HG02885 (cell line): ENCODE data around the gene PDCD7.
"Not testable (repeated sequence)": the region's sequence is repeated elsewhere in the genome, so short reads cannot be mapped to it uniquely, and the experiment has no call there.

Source experiments
- ATAC-seq: cut with Tn5 transposase; IDR thresholded peaks from one replicate; pipeline ENCODE4 v1.9.1; 2021; ENCODE audit warnings: mild to moderate bottlenecking; ENCODE audit not compliant: unreplicated experiment, poor library complexity

PDCD7 gene

DNA sequence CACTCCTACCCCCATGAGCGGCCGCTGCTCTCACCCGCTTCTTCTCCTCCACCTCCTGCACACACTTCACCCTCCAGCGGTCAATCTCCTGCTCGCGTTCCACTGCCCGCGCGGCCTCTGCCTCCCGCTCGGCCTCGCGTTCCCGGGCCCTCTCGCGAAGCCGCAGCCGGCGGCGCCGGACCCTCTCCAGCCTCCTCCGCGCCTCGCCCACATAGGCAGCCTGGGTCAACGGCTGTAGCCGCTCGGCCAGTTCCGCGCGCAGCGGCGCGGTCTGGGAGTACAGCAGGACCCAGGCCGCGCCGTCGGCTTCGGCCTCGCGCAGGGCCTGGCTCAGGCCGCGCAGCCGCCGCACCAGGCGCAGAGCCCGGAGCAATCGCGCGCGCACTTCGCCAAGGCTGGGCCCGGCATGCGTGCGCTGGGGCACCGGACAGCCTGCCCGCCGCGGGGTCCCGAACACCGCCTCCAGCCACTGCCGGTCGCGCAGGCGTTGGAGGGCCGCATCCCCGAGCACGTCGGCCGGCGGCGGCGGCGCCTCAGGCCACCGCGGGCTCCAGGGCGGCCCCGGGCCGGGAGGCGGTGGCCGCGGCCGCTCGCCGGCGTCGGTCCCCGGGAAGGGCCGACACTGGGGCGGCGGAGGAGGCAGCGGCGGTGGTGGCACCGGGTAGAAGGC lies 595 bp downstream of the PDCD7 start:
- ATAC-seq = peak; percentile 49

- ATAC-seq = no peak
Observed at GRCh38 chr15:65130941-65131340, 2.7 kb downstream of the PDCD7 start.

- ATAC-seq = no peak
Observed at GRCh38 chr15:65115542-65115941, 18.1 kb downstream of the PDCD7 start.

- ATAC-seq = no peak
Observed at GRCh38 chr15:65115086-65115485, 18.5 kb downstream of the PDCD7 start, which contains the start of gene UBAP1L. Gene UBAP1L, minus strand, starts transcription at chr15:65115200. Its CDS starts 8,985 bp downstream, at chr15:65106215.

- no peak for ATAC-seq
Observed at GRCh38 chr15:65110676-65111292, 22.8 kb downstream of the PDCD7 start.

- ATAC-seq = no peak
Observed at GRCh38 chr15:65106011-65106590, 27.5 kb downstream of the PDCD7 start.

DNA sequence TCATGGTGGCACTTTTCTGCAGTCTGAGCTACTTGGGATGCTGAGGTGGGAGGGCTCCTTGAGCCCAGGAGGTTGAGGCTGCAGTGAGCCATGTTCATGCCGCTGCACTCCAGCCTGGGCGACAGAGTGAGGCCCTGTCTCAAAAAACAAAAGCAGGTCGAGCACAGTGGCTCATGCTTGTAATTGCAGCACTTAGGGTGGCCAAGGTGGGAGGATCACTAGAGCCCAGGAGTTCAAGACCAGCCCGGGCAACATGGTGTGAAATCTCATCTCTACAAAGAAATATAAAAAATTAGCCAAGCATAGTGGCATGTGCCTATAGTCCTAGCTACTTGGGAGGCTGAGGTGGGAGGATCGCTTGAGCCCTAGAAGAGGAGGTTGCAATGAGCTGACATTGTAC lies 28.6 kb downstream of the PDCD7 start:
- ATAC-seq = no peak

DNA sequence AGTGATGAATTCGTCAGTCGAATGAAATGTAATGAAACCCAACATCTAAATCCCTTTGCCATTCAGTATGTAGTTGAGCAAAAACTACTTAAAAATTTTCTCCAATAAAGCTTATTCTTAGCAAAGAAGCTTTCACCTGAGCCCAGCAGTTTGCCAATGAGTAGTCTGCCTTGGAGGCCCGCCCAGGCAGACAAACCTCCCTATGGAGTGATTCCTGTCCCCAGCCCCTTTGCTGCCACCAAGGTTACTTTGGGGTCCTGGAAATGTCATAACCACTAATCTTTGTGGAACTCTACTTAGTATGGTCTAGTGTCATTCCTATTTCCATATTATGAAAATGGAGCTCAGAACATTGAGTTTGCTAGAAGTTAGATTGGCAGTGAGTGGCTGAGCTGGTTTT lies 30.7 kb downstream of the PDCD7 start:
- no peak for ATAC-seq

DNA sequence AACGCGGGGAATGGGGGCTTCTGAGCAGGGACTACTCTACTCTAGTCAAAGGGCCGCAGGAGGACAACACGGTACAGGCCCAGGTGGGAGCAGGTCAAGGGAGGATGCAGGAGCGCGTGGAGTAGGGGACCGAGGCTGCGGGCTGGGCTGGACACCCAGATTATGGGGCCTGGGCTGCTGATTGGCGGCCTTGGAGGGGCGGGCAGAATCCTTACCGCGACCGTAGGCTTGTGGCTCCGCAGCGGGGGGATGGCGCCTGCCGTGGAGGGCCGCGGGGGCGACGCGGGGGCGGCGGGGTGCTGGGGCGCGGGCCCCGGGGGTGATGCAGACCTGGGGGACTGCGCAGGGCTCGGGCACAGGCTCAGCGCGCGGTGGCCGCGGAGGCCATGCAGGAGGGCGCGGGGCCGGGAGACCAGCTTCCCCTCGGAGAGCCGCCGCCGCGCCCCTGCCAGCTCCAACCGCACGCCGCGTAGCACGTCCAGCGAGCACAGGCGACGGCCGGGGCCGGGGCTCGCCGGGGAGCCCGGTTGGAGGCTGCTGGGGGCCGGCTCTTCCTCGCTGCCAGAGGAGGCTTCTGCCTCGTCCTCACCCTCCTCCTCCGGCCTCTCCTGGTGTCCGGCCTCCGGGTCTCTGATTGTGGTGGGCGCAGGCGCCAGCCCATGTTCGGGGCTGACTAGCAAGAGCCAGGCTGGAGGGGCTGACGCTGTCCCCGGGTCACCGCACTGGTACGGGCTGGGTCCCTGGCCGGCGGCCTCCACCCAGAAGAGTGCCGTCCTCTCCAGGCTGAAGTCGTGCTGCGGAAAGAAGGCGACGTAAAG lies 31.5 kb downstream of the PDCD7 start:
- no peak for ATAC-seq

GRCh38 chr15:65101411-65101890 lies 32.2 kb downstream of the PDCD7 start:
- no peak for ATAC-seq

GRCh38 chr15:65100442-65100841 lies 33.2 kb downstream of the PDCD7 start:
- ATAC-seq = no peak

- not testable (repeated sequence) for ATAC-seq
Observed at GRCh38 chr15:65099801-65100200, 33.8 kb downstream of the PDCD7 start.

DNA sequence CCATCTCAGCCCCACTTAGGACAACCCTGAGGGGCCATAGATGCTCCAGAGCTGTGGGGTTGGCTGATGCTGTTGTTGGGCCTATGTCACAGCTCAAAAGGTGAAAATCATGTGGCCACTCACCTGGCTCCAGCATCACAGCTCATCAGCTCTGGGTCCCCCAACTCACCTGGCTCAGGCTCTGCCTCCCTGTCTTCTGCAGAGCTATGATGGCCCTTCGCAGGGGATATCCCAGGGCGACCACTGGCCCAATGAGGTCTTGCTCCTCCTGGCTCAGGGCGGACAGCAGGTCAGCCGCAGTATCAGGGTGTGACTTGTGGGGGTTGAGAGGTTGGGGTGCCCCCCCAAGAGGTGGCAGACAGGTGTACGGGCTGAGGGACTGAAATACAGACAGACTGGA lies 34.3 kb downstream of the PDCD7 start:
- no peak for ATAC-seq

DNA sequence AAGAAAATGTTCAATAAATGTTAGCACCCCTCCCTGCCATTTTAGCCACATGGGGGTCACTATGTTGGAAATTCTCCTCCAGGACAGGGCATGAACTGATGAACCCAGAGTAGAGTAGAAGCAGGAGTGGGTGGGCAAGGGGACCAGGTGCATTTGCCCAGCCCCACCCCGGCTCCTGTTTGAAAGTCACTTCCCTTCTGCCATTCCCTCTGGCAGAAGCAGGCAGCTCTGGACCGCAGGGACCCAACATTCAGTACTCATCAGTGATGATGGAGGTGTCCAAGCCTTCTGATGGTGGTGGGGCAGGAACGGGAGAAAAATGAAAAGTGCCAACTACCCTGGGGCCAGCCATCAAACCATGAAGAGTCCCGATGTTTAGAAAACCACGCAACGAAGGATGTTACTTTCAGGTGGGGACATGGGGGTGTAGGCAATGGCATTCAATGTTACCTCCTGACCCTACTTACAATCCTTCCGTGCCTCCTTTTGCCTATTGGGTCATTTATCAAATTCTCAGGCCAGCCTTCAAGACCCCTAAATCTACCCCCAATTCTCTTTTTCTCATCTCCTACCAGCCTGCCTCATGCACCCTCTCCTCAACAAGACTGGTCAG lies 35.9 kb downstream of the PDCD7 start:
- no peak for ATAC-seq

GRCh38 chr15:65096481-65097385 lies 36.9 kb downstream of the PDCD7 start:
- ATAC-seq = no peak

GRCh38 chr15:65095747-65096104 lies 37.9 kb downstream of the PDCD7 start:
- ATAC-seq = no peak

GRCh38 chr15:65095011-65095746 lies 38.4 kb downstream of the PDCD7 start:
- no peak for ATAC-seq

DNA sequence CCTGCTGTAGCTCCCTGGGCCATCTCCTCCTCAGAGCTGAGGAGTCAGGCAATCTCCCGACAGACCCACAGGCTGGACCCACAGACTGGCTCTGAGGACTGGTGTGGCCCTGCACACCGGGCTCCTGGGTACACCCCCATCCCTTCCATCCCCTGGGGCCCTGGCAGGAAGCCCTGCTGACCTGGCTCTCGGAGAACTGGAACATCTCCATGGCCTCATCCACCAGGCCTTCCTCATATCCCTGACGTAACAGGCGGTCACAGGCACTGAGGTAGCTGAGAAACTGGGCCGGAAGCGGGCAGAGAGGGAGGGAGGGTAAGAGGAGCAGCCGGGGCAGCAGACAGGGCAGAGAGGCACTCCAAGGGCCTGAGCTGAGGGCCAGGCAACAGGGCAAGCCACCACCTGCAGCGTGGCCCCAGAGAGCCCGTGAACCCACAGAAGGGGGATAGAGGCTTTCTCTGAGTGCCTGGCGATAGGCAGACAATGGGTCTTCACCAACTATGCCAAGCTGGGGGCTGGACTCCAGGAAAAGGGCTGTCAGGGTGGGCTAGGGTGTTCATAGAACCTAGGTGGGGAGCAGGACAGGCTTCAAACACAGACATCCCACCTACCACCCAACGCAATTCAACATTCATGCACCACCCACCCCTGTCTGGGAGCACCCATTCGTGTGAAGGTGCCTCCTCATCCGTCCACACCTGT lies 39.2 kb downstream of the PDCD7 start:
- ATAC-seq = no peak
